ENCODE measurements around the gene UBE2L3.

- TF ChIP-seq ZBTB8A (CRISPR knock-in tag; IDR thresholded peaks at IDR 0.05; ENCODE audit: borderline replicate concordance, low read depth) = no peak
- no peak for TF ChIP-seq E2F1 (CRISPR knock-in tag; IDR thresholded peaks at IDR 0.05)
- no peak for TF ChIP-seq SKI (IDR thresholded peaks at IDR 0.05; ENCODE audit: partially characterized antibody)
- no peak for TF ChIP-seq MEF2D (CRISPR knock-in tag; IDR thresholded peaks at IDR 0.05)
These were observed 56.1 kb downstream of the UBE2L3 start for GRCh38 chr22:21623648-21623970.
